Neutrophil (primary cell): ENCODE results near the gene ORMDL2.
"Not testable (repeated sequence)": the region's sequence is repeated elsewhere in the genome, so short reads cannot be mapped to it uniquely, and the experiment has no call there.

Source experiments
- H3K27ac ChIP-seq: fragments of 200-600 bp; sonication (generic); 2 replicates; pipeline ENCODE4 v1.5.1; 2016; ENCODE audit warnings: mild to moderate bottlenecking, moderate library complexity
- H3K27me3 ChIP-seq: fragments of 200-600 bp; sonication (generic); 2 replicates; pipeline ENCODE4 v1.6.0; 2016; ENCODE audit warnings: mild to moderate bottlenecking
- H3K36me3 ChIP-seq: fragments of 200-600 bp; sonication (generic); 2 replicates; pipeline ENCODE4 v1.5.1; 2017
- H3K4me1 ChIP-seq, 2 experiments: fragments of 200-600 bp in 1 of 2; sonication (generic) in 1 of 2; 1 replicate in 1 of 2; 2 replicates in 1 of 2; pipeline versions ENCODE4 v1.5.1 to v1.6.1; 2013 to 2016; ENCODE audit warnings: low read depth in 1 of 2, low read length in 1 of 2, mild to moderate bottlenecking in 1 of 2, moderate library complexity in 1 of 2; ENCODE audit not compliant: control insufficient read depth in 1 of 2, insufficient read depth in 1 of 2
- H3K4me3 ChIP-seq, 2 experiments: fragments of 200-600 bp in 1 of 2; sonication (generic) in 1 of 2; 1 replicate in 1 of 2; 2 replicates in 1 of 2; pipeline ENCODE4 v1.5.1; 2013 to 2016; ENCODE audit warnings: low read depth in 1 of 2, low read length in 1 of 2, mild to moderate bottlenecking in 1 of 2, moderate library complexity in 1 of 2
- H3K9me3 ChIP-seq: fragments of 200-600 bp; sonication (generic); 2 replicates; pipeline ENCODE4 v1.5.1; 2016
- CTCF ChIP-seq: fragments of 200-600 bp; sonication (generic); IDR thresholded peaks from 2 replicates; pipeline ENCODE4 v1.5.1; 2016; ENCODE audit warnings: antibody characterized with exemption

The ORMDL2 gene

GRCh38 chr12:55831447-55831815 is 13.6 kb downstream of the ORMDL2 start:
- Histone ChIP-seq H3K36me3 (no peaks in the 10 kb centered on the region), H3K27ac (peak overlapping the region; percentile 31), H3K27me3 (no peaks in the 10 kb centered on the region), H3K4me1 (peaks cover 31% of the 10 kb centered on the region in 2 experiments), H3K4me3 (peak overlapping the region in 1 of 2 experiments; percentile 98), H3K9me3 (no peaks in the 10 kb centered on the region)
- no peak for TF ChIP-seq CTCF

GRCh38 chr12:55833056-55833455 is 15.2 kb downstream of the ORMDL2 start:
- no peaks in the 10 kb centered on the region for H3K9me3 ChIP-seq
- no peaks in the 10 kb centered on the region for H3K27me3 ChIP-seq
- H3K27ac ChIP-seq: no peak overlapping the region
- H3K4me3 ChIP-seq: no peak overlapping the region
- H3K36me3 ChIP-seq: no peaks in the 10 kb centered on the region
- TF ChIP-seq CTCF: no peak
- H3K4me1 ChIP-seq: peaks cover 21 to 23% of the 10 kb centered on the region in 2 experiments

- H3K27me3 ChIP-seq, H3K9me3 ChIP-seq, H3K36me3 ChIP-seq, H3K27ac ChIP-seq, H3K4me3 ChIP-seq: not testable (repeated sequence)
- H3K4me1 ChIP-seq: peaks cover 11 to 14% of the 10 kb centered on the region in 2 experiments
Measured at GRCh38 chr12:55834400-55834799, 16.6 kb downstream of the ORMDL2 start.

- no peak overlapping the region for H3K27ac ChIP-seq
- H3K27me3 ChIP-seq: no peaks in the 10 kb centered on the region
- H3K4me3 ChIP-seq: no peak overlapping the region
- no peaks in the 10 kb centered on the region for H3K36me3 ChIP-seq
- no peak for TF ChIP-seq CTCF
- no peaks in the 10 kb centered on the region for H3K4me1 ChIP-seq
- H3K9me3 ChIP-seq: no peaks in the 10 kb centered on the region
Measured at GRCh38 chr12:55838361-55838760, 20.5 kb downstream of the ORMDL2 start.

GRCh38 chr12:55839345-55840140 is 21.7 kb downstream of the ORMDL2 start:
- H3K4me1 ChIP-seq: no peaks in the 10 kb centered on the region
- H3K27ac ChIP-seq: no peak overlapping the region
- no peak overlapping the region for H3K4me3 ChIP-seq
- no peak for TF ChIP-seq CTCF
- no peaks in the 10 kb centered on the region for H3K9me3 ChIP-seq
- H3K36me3 ChIP-seq: no peaks in the 10 kb centered on the region
- no peaks in the 10 kb centered on the region for H3K27me3 ChIP-seq

GRCh38 chr12:55840581-55841351 is 22.9 kb downstream of the ORMDL2 start:
- no peak for TF ChIP-seq CTCF
- Histone ChIP-seq H3K9me3 (no peaks in the 10 kb centered on the region), H3K27ac (no peak overlapping the region), H3K4me1 (no peaks in the 10 kb centered on the region), H3K4me3 (no peak overlapping the region), H3K27me3 (no peaks in the 10 kb centered on the region), H3K36me3 (no peaks in the 10 kb centered on the region)
